ENCODE measurements around the gene TSPAN7. TPM values are rescaled to one million over a fixed set of nuclear protein-coding genes. Genes with fewer than 3 reads are reported as not detected.

The TSPAN7 gene
- total RNA-seq, 1 donor from 2014 or later: 54.0 TPM

- H3K4me1 Mint-ChIP-seq (ENCODE audit: low read depth, unreplicated experiment): no peaks in the 10 kb centered on the region
- H3K4me3 Mint-ChIP-seq (ENCODE audit: unreplicated experiment): no peak overlapping the region
- H3K36me3 Mint-ChIP-seq (ENCODE audit: unreplicated experiment): no peaks in the 10 kb centered on the region
- no peak overlapping the region for H3K27ac Mint-ChIP-seq (ENCODE audit: unreplicated experiment)
- no peak for DNase-seq
- H3K9me3 Mint-ChIP-seq (ENCODE audit: unreplicated experiment): no peaks in the 10 kb centered on the region
- H3K27me3 Mint-ChIP-seq (ENCODE audit: unreplicated experiment): no peaks in the 10 kb centered on the region
- TF ChIP-seq, protein P1, sequence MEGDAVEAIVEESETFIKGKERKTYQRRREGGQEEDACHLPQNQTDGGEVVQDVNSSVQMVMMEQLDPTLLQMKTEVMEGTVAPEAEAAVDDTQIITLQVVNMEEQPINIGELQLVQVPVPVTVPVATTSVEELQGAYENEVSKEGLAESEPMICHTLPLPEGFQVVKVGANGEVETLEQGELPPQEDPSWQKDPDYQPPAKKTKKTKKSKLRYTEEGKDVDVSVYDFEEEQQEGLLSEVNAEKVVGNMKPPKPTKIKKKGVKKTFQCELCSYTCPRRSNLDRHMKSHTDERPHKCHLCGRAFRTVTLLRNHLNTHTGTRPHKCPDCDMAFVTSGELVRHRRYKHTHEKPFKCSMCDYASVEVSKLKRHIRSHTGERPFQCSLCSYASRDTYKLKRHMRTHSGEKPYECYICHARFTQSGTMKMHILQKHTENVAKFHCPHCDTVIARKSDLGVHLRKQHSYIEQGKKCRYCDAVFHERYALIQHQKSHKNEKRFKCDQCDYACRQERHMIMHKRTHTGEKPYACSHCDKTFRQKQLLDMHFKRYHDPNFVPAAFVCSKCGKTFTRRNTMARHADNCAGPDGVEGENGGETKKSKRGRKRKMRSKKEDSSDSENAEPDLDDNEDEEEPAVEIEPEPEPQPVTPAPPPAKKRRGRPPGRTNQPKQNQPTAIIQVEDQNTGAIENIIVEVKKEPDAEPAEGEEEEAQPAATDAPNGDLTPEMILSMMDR (IDR thresholded peaks at IDR 0.05; ENCODE audit: partially characterized antibody, unreplicated experiment): no peak
Observed at GRCh38 chrX:38516196-38516774, 45.1 kb upstream of the TSPAN7 start.

- no peaks in the 10 kb centered on the region for H3K27me3 Mint-ChIP-seq (ENCODE audit: unreplicated experiment)
- TF ChIP-seq, protein P1 (IDR thresholded peaks at IDR 0.05; ENCODE audit: partially characterized antibody, unreplicated experiment): no peak
- no peaks in the 10 kb centered on the region for H3K36me3 Mint-ChIP-seq (ENCODE audit: unreplicated experiment)
- H3K4me3 Mint-ChIP-seq (ENCODE audit: unreplicated experiment): no peak overlapping the region
- H3K27ac Mint-ChIP-seq (ENCODE audit: unreplicated experiment): no peak overlapping the region
- H3K9me3 Mint-ChIP-seq (ENCODE audit: unreplicated experiment): no peaks in the 10 kb centered on the region
- H3K4me1 Mint-ChIP-seq (ENCODE audit: low read depth, unreplicated experiment): no peaks in the 10 kb centered on the region
- DNase-seq: no peak
Observed at GRCh38 chrX:38519651-38520050, 41.7 kb upstream of the TSPAN7 start.

DNA sequence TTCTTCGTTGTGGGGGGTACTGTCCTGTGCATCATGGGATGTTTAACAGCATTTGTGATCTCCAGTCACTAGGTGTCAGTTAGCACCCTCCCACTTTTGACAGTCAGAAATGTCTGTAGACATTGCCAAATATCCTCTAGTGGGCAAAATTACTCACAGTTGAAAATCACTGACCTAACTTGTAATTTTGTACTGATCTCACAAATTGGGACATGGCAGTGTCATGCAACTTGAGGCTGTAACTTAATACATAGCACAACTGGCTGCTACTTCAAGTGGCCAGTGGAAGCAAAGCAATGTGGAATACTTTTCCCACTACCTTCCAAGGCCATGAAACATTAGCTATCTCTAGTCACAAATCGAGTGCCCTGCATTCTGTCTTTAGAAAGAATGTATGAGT lies 23.2 kb upstream of the TSPAN7 start:
- no peak overlapping the region for H3K4me3 Mint-ChIP-seq (ENCODE audit: unreplicated experiment)

DNA sequence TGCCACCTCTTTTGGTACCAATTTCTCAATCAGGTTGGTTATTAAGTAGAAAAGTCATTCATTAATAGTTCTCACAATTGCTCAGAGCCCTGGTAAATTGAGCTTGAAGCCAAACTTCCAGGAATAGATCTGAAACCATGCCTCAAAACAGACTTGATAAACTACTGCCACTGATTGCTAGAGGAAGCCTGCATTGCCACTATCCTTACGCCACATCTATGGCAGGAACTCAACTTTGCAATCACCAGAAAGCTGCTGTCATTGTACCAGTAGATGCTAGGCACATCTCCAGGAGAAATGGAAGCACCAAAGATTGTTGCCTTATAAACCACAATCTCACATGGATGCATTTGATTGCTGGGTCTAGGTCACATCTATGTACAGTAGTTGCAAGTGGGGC lies 21.6 kb upstream of the TSPAN7 start:
- TF ChIP-seq, protein P1 (IDR thresholded peaks at IDR 0.05; ENCODE audit: partially characterized antibody, unreplicated experiment): no peak
- no peak for DNase-seq
- Mint-ChIP-seq H3K4me3 (ENCODE audit: unreplicated experiment) (no peak overlapping the region), H3K4me1 (ENCODE audit: low read depth, unreplicated experiment) (no peaks in the 10 kb centered on the region), H3K36me3 (ENCODE audit: unreplicated experiment) (no peaks in the 10 kb centered on the region), H3K9me3 (ENCODE audit: unreplicated experiment) (no peaks in the 10 kb centered on the region), H3K27ac (ENCODE audit: unreplicated experiment) (no peak overlapping the region), H3K27me3 (ENCODE audit: unreplicated experiment) (no peaks in the 10 kb centered on the region)

More for the DNA sequence above, 23.2 kb upstream of the TSPAN7 start:
- no peaks in the 10 kb centered on the region for H3K4me1 Mint-ChIP-seq (ENCODE audit: low read depth, unreplicated experiment)
- H3K36me3 Mint-ChIP-seq (ENCODE audit: unreplicated experiment): no peaks in the 10 kb centered on the region
- no peak for DNase-seq
- no peak overlapping the region for H3K27ac Mint-ChIP-seq (ENCODE audit: unreplicated experiment)
- no peaks in the 10 kb centered on the region for H3K27me3 Mint-ChIP-seq (ENCODE audit: unreplicated experiment)
- no peaks in the 10 kb centered on the region for H3K9me3 Mint-ChIP-seq (ENCODE audit: unreplicated experiment)
- TF ChIP-seq, protein P1 (IDR thresholded peaks at IDR 0.05; ENCODE audit: partially characterized antibody, unreplicated experiment): no peak

- H3K36me3 Mint-ChIP-seq (ENCODE audit: unreplicated experiment): no peaks in the 10 kb centered on the region
- H3K4me1 Mint-ChIP-seq (ENCODE audit: low read depth, unreplicated experiment): no peaks in the 10 kb centered on the region
- DNase-seq: no peak
- H3K27me3 Mint-ChIP-seq (ENCODE audit: unreplicated experiment): no peaks in the 10 kb centered on the region
- TF ChIP-seq, protein P1 (IDR thresholded peaks at IDR 0.05; ENCODE audit: partially characterized antibody, unreplicated experiment): no peak
- no peaks in the 10 kb centered on the region for H3K9me3 Mint-ChIP-seq (ENCODE audit: unreplicated experiment)
- no peak overlapping the region for H3K4me3 Mint-ChIP-seq (ENCODE audit: unreplicated experiment)
- no peak overlapping the region for H3K27ac Mint-ChIP-seq (ENCODE audit: unreplicated experiment)
Observed at GRCh38 chrX:38548508-38548907, 12.8 kb upstream of the TSPAN7 start.
